HG02852 (cell line): ENCODE results near the gene CFAP20DC.

Experiments
- ATAC-seq: cut with Tn5 transposase; IDR thresholded peaks from one replicate; pipeline ENCODE4 v1.9.1; 2021; ENCODE audit warnings: mild to moderate bottlenecking, moderate library complexity; ENCODE audit not compliant: unreplicated experiment

Gene CFAP20DC

GRCh38 chr3:59027607-59028006, 22.2 kb downstream of the CFAP20DC start:
- ATAC-seq: no peak

- ATAC-seq: no peak
Observed at GRCh38 chr3:59023612-59024011, 26.2 kb downstream of the CFAP20DC start.

GRCh38 chr3:59017617-59017984, 32.2 kb downstream of the CFAP20DC start:
- no peak for ATAC-seq

- no peak for ATAC-seq
Observed at GRCh38 chr3:59016930-59017616, 32.8 kb downstream of the CFAP20DC start.

- ATAC-seq: no peak
Observed at GRCh38 chr3:59013611-59014010, 36.2 kb downstream of the CFAP20DC start.

GRCh38 chr3:59006634-59007517, 42.9 kb downstream of the CFAP20DC start:
- no peak for ATAC-seq

GRCh38 chr3:59001675-59002074, 48.1 kb downstream of the CFAP20DC start:
- no peak for ATAC-seq

GRCh38 chr3:58999774-59000160, 50.1 kb downstream of the CFAP20DC start:
- ATAC-seq: no peak

- no peak for ATAC-seq
Observed at GRCh38 chr3:58999134-58999773, 50.6 kb downstream of the CFAP20DC start.

- ATAC-seq: no peak
Observed at GRCh38 chr3:58998476-58999117, 51.2 kb downstream of the CFAP20DC start.

GRCh38 chr3:58996730-58997129, 53.1 kb downstream of the CFAP20DC start:
- ATAC-seq: no peak

- no peak for ATAC-seq
Observed at GRCh38 chr3:58994746-58995330, 55.0 kb downstream of the CFAP20DC start.

- no peak for ATAC-seq
Observed at GRCh38 chr3:58993547-58993946, 56.3 kb downstream of the CFAP20DC start.

- ATAC-seq: no peak
Observed at GRCh38 chr3:58991623-58992022, 58.2 kb downstream of the CFAP20DC start.

GRCh38 chr3:58991026-58991425, 58.8 kb downstream of the CFAP20DC start:
- ATAC-seq: no peak

GRCh38 chr3:58989955-58990354, 59.9 kb downstream of the CFAP20DC start:
- ATAC-seq: no peak

GRCh38 chr3:58989163-58989562, 60.7 kb downstream of the CFAP20DC start:
- ATAC-seq: no peak

GRCh38 chr3:58988041-58988440, 61.8 kb downstream of the CFAP20DC start:
- ATAC-seq: no peak

- ATAC-seq: no peak
Observed at GRCh38 chr3:58986654-58987053, 63.2 kb downstream of the CFAP20DC start.

GRCh38 chr3:58979840-58980239, 70.0 kb downstream of the CFAP20DC start:
- no peak for ATAC-seq

- ATAC-seq: no peak
Observed at GRCh38 chr3:58973796-58974195, 76.0 kb downstream of the CFAP20DC start.
